ENCODE measurements around the gene ARL4A.
A peak's percentile ranks its signal among the peaks of the same experiment; 100 is the strongest.

DNA sequence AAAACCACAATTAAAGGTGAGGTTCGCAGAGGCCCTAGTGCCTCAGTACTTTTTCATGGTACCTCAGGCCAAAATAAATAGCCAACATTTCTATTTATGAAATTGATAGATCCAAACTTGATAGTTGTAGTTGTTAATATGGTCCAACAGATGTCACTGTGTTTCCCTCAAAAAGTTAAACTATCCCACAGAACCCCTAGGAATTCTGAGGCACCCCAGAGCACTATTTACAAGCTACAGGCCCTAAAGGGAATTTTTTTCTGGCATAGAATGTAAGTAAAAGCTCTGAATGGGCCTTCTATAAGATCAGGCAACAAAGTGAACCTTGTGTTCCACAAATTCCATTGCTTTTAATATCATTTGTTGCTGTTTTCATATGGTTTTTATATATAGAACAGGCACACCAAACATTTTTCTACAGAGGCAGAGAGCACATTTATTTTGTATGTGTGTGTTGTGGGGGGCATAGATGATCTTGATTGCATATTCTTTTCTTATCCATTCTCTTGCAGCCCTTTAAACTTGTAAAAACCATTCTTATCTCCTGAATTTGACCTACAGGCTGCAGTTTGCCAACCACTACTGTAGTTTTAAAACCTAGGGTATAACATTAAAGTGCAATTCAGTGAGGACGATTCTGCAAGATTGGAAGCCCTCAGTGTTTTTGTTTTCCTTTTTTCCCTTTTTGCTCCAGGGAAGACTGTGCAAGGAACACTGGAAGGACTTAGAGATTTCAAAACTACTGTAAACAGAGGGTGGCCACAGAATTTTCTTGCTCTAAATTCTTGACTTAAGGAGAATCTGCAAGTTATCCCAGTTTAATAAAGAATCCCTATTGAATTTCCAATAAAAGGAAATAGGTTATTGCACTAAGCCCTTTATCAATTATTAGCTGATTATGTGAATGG is 3.5 kb upstream of the ARL4A start:
- TF ChIP-seq HDAC2 (IDR thresholded peaks at IDR 0.05; ENCODE audit: borderline replicate concordance in 1 of 2, low read depth in 2 of 2, low read length in 2 of 2) = no peak
- TF ChIP-seq POLR2A (IDR thresholded peaks at IDR 0.05; ENCODE audit: control extremely low read depth in 1 of 2, low read depth in 2 of 2, low read length in 2 of 2) = no peak
- no peak for TF ChIP-seq JUND (IDR thresholded peaks at IDR 0.05; ENCODE audit: low read length)
- TF ChIP-seq, protein P1, sequence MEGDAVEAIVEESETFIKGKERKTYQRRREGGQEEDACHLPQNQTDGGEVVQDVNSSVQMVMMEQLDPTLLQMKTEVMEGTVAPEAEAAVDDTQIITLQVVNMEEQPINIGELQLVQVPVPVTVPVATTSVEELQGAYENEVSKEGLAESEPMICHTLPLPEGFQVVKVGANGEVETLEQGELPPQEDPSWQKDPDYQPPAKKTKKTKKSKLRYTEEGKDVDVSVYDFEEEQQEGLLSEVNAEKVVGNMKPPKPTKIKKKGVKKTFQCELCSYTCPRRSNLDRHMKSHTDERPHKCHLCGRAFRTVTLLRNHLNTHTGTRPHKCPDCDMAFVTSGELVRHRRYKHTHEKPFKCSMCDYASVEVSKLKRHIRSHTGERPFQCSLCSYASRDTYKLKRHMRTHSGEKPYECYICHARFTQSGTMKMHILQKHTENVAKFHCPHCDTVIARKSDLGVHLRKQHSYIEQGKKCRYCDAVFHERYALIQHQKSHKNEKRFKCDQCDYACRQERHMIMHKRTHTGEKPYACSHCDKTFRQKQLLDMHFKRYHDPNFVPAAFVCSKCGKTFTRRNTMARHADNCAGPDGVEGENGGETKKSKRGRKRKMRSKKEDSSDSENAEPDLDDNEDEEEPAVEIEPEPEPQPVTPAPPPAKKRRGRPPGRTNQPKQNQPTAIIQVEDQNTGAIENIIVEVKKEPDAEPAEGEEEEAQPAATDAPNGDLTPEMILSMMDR (IDR thresholded peaks at IDR 0.05; ENCODE audit: control extremely low read depth in 1 of 3, insufficient read depth in 1 of 3, low read depth in 1 of 3, low read length in 3 of 3) = peak in 1 of 3 experiments; percentile 39; a peak in 2 of 4 replicates
- no peak for TF ChIP-seq YY1 (IDR thresholded peaks at IDR 0.05; ENCODE audit: low read depth, low read length)
- no peak for TF ChIP-seq ZNF274 (IDR thresholded peaks at IDR 0.05; ENCODE audit: borderline replicate concordance, extremely low read depth, low read length)
- TF ChIP-seq EZH2 (IDR thresholded peaks at IDR 0.05; ENCODE audit: low read depth, low read length, severe bottlenecking) = no peak
- TF ChIP-seq KDM5A (IDR thresholded peaks at IDR 0.05; ENCODE audit: low read length) = no peak
- TF ChIP-seq BRCA1 (IDR thresholded peaks at IDR 0.05; ENCODE audit: low read depth, low read length) = no peak
- TF ChIP-seq HDAC6 (IDR thresholded peaks at IDR 0.05; ENCODE audit: low read depth, low read length) = no peak
- no peak for TF ChIP-seq POLR2AphosphoS5 (IDR thresholded peaks at IDR 0.05; ENCODE audit: low read depth, low read length)
- no peak for TF ChIP-seq TEAD4 (IDR thresholded peaks at IDR 0.05; ENCODE audit: low read depth, low read length)
- TF ChIP-seq EP300 (IDR thresholded peaks at IDR 0.05; ENCODE audit: borderline replicate concordance in 1 of 2, low read depth in 2 of 2, low read length in 2 of 2) = no peak

All from H1 (cell line).